ENCODE measurements around the gene RTP5.
A peak's percentile ranks its signal among the peaks of the same experiment; 100 is the strongest.

The RTP5 gene

GRCh38 chr2:241884951-241885290 is 15.4 kb downstream of the RTP5 start:
- Histone ChIP-seq H3K4me3 (ENCODE audit: insufficient read depth, low read length, poor library complexity, severe bottlenecking) (no peak overlapping the region), H3K9me2 (replicated peaks; ENCODE audit: insufficient read depth, low read length) (no peaks in the 10 kb centered on the region), H3K36me3 (ENCODE audit: low read length) (0 out of 2 replicates have a peak, but pooled peaks cover 3% of the 10 kb centered on the region), H4K20me1 (ENCODE audit: low read depth, low read length) (no peaks in the 10 kb centered on the region), H3F3A (ENCODE audit: insufficient read depth) (no peaks in the 10 kb centered on the region; the same call in 1 of the 2 replicates), H3K9me3 (ENCODE audit: insufficient read depth, low read length) (no peaks in the 10 kb centered on the region), H3K4me2 (ENCODE audit: low read depth, low read length, poor library complexity, severe bottlenecking) (no peak overlapping the region), H3K27ac (ENCODE audit: low read depth, low read length) (no peak overlapping the region), H3K27me3 (ENCODE audit: low read length) (no peaks in the 10 kb centered on the region), H2AFZ (ENCODE audit: low read depth, low read length, severe bottlenecking) (no peak overlapping the region), H3K79me2 (ENCODE audit: insufficient read depth, low read length) (no peaks in the 10 kb centered on the region), H3K9ac (ENCODE audit: low read length) (no peak overlapping the region)
- no peak for TF ChIP-seq CTCF (IDR thresholded peaks at IDR 0.05; ENCODE audit: insufficient read depth, low read length, poor library complexity, severe bottlenecking)
- no peak for TF ChIP-seq EZH2phosphoT487 (conservative IDR thresholded peaks at IDR 0.05; ENCODE audit: low read length)

GRCh38 chr2:241885291-241885945 is 15.9 kb downstream of the RTP5 start:
- H3K9me2 ChIP-seq (replicated peaks; ENCODE audit: insufficient read depth, low read length): no peaks in the 10 kb centered on the region
- no peak for TF ChIP-seq CTCF (IDR thresholded peaks at IDR 0.05; ENCODE audit: insufficient read depth, low read length, poor library complexity, severe bottlenecking)
- TF ChIP-seq EZH2phosphoT487 (conservative IDR thresholded peaks at IDR 0.05; ENCODE audit: low read length): no peak
- H3K4me3 ChIP-seq (ENCODE audit: insufficient read depth, low read length, poor library complexity, severe bottlenecking): no peak overlapping the region
- no peaks in the 10 kb centered on the region for H3K27me3 ChIP-seq (ENCODE audit: low read length)
- no peaks in the 10 kb centered on the region for H3K79me2 ChIP-seq (ENCODE audit: insufficient read depth, low read length)
- 0 out of 2 replicates have a peak, but pooled peaks cover 3% of the 10 kb centered on the region for H3K36me3 ChIP-seq (ENCODE audit: low read length)
- no peak overlapping the region for H2AFZ ChIP-seq (ENCODE audit: low read depth, low read length, severe bottlenecking)
- no peaks in the 10 kb centered on the region for H4K20me1 ChIP-seq (ENCODE audit: low read depth, low read length)
- no peak overlapping the region for H3K9ac ChIP-seq (ENCODE audit: low read length)
- no peak overlapping the region for H3K27ac ChIP-seq (ENCODE audit: low read depth, low read length)
- H3K9me3 ChIP-seq (ENCODE audit: insufficient read depth, low read length): no peaks in the 10 kb centered on the region
- no peaks in the 10 kb centered on the region; the same call in 1 of the 2 replicates for H3F3A ChIP-seq (ENCODE audit: insufficient read depth)
- no peak overlapping the region for H3K4me2 ChIP-seq (ENCODE audit: low read depth, low read length, poor library complexity, severe bottlenecking)

GRCh38 chr2:241885946-241886643 is 16.6 kb downstream of the RTP5 start:
- TF ChIP-seq EZH2phosphoT487 (conservative IDR thresholded peaks at IDR 0.05; ENCODE audit: low read length): no peak
- TF ChIP-seq CTCF (IDR thresholded peaks at IDR 0.05; ENCODE audit: insufficient read depth, low read length, poor library complexity, severe bottlenecking): no peak
- Histone ChIP-seq H3K4me2 (ENCODE audit: low read depth, low read length, poor library complexity, severe bottlenecking) (peak overlapping the region; percentile 19), H3K4me3 (ENCODE audit: insufficient read depth, low read length, poor library complexity, severe bottlenecking) (no peak overlapping the region), H3F3A (ENCODE audit: insufficient read depth) (no peaks in the 10 kb centered on the region; the same call in 1 of the 2 replicates), H3K9me3 (ENCODE audit: insufficient read depth, low read length) (no peaks in the 10 kb centered on the region), H4K20me1 (ENCODE audit: low read depth, low read length) (no peaks in the 10 kb centered on the region), H3K36me3 (ENCODE audit: low read length) (0 out of 2 replicates have a peak, but pooled peaks cover 3% of the 10 kb centered on the region), H3K79me2 (ENCODE audit: insufficient read depth, low read length) (no peaks in the 10 kb centered on the region), H3K27me3 (ENCODE audit: low read length) (no peaks in the 10 kb centered on the region), H3K9me2 (replicated peaks; ENCODE audit: insufficient read depth, low read length) (no peaks in the 10 kb centered on the region), H2AFZ (ENCODE audit: low read depth, low read length, severe bottlenecking) (no peak overlapping the region), H3K27ac (ENCODE audit: low read depth, low read length) (no peak overlapping the region), H3K9ac (ENCODE audit: low read length) (no peak overlapping the region; the same call in 1 of the 2 replicates)
